OCI-LY7 (cell line): ENCODE data around the gene NGB.

ENCODE experiments used
- CTCF ChIP-seq: fragments of 200-600 bp; sonication (generic); conservative IDR thresholded peaks from 2 replicates; pipeline ENCODE4 v1.5.1; 2014; ENCODE audit warnings: mild to moderate bottlenecking, antibody characterized with exemption, low read length, moderate library complexity, mixed read lengths
- EZH2phosphoT487 ChIP-seq: fragments of 200-600 bp; sonication (generic); IDR thresholded peaks from 2 replicates; pipeline ENCODE4 v1.6.1; 2018; ENCODE audit warnings: low read depth, borderline replicate concordance, mild to moderate bottlenecking, mixed run types, antibody characterized with exemption, low read length, moderate library complexity, mixed read lengths

GRCh38 chr14:77250927-77251326 is 20.1 kb downstream of the NGB start:
- TF ChIP-seq CTCF (no peak), EZH2phosphoT487 (no peak)
